Adipose tissue (tissue), 3 donors: ENCODE measurements around the gene SLC45A2. TPM values are rescaled to one million over a fixed set of nuclear protein-coding genes. Genes with fewer than 3 reads are reported as not detected.
"Not testable (repeated sequence)": the region's sequence is repeated elsewhere in the genome, so short reads cannot be mapped to it uniquely, and the experiment has no call there.

Experiments used
- H3K27ac ChIP-seq: one replicate; pipeline ENCODE4 v1.5.1; 2013; ENCODE audit warnings: low read depth, low read length
- WGBS, 3 donors: extraction: QIAGEN DNeasy Blood & Tissue Kit; methylation state at CpG; one replicate each; pipeline ENCODE4 v1.1.7; 2013; 5-methylcytosine and 5-hydroxymethylcytosine counted together
- polyA plus RNA-seq, 3 donors: library from polyadenylated mRNA; stranded (reverse); fragments of 200-250 nt; gene quantifications; one replicate each; pipeline ENCODE4 v1.2.3, GENCODE V29; 2013
- donor health status: healthy with polysubstance abuse.
- donor health status: Bipolar disorder and iron deficiency.
- donor health status: healthy.

Gene SLC45A2
- polyA plus RNA-seq, 3 donors, result 0.02 TPM; not detected in 2

DNA sequence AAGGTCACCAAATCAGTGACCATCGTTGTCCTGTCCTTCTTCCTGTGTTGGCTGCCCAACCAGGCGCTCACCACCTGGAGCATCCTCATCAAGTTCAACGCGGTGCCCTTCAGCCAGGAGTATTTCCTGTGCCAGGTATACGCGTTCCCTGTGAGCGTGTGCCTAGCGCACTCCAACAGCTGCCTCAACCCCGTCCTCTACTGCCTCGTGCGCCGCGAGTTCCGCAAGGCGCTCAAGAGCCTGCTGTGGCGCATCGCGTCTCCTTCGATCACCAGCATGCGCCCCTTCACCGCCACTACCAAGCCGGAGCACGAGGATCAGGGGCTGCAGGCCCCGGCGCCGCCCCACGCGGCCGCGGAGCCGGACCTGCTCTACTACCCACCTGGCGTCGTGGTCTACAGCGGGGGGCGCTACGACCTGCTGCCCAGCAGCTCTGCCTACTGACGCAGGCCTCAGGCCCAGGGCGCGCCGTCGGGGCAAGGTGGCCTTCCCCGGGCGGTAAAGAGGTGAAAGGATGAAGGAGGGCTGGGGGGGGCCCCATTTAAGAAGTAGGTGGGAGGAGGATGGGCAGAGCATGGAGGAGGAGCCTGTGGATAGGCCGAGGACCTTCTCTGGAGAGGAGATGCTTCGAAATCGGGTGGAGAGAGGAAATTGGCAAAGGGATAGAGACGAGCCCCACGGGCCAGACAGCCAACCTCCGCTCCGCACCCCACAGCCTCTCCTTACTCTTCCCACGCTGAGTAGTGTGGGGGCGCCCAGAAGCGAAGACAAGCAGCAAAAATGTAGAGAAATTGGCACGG, 46.6 kb downstream of the SLC45A2 start:
- H3K27ac ChIP-seq, result no peak overlapping the region
- 17 to 29% (median 21%) methylated on average over 54 of the region's 54 CpGs for WGBS, 3 donors

DNA sequence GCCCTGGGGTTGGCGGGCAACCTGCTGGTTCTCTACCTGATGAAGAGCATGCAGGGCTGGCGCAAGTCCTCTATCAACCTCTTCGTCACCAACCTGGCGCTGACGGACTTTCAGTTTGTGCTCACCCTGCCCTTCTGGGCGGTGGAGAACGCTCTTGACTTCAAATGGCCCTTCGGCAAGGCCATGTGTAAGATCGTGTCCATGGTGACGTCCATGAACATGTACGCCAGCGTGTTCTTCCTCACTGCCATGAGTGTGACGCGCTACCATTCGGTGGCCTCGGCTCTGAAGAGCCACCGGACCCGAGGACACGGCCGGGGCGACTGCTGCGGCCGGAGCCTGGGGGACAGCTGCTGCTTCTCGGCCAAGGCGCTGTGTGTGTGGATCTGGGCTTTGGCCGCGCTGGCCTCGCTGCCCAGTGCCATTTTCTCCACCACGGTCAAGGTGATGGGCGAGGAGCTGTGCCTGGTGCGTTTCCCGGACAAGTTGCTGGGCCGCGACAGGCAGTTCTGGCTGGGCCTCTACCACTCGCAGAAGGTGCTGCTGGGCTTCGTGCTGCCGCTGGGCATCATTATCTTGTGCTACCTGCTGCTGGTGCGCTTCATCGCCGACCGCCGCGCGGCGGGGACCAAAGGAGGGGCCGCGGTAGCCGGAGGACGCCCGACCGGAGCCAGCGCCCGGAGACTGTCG, 47.3 kb downstream of the SLC45A2 start:
- H3K27ac ChIP-seq, result no peak overlapping the region
- 26 to 45% (median 39%) methylated on average over 54 of the region's 54 CpGs for WGBS, 3 donors

DNA sequence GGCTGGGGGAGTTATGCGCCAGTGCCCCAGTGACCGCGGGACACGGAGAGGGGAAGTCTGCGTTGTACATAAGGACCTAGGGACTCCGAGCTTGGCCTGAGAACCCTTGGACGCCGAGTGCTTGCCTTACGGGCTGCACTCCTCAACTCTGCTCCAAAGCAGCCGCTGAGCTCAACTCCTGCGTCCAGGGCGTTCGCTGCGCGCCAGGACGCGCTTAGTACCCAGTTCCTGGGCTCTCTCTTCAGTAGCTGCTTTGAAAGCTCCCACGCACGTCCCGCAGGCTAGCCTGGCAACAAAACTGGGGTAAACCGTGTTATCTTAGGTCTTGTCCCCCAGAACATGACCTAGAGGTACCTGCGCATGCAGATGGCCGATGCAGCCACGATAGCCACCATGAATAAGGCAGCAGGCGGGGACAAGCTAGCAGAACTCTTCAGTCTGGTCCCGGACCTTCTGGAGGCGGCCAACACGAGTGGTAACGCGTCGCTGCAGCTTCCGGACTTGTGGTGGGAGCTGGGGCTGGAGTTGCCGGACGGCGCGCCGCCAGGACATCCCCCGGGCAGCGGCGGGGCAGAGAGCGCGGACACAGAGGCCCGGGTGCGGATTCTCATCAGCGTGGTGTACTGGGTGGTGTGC, 48.0 kb downstream of the SLC45A2 start, which contains the start of gene RXFP3:
Gene RXFP3, plus strand, starts transcription at position 6 of the 636 bp plus-strand sequence. Its CDS starts 355 bp downstream, at position 361.
- 5 to 10% (median 9%) methylated on average over 45 of the region's 45 CpGs for WGBS, 3 donors
- H3K27ac ChIP-seq, result no peak within 1 kb of the TSS

DNA sequence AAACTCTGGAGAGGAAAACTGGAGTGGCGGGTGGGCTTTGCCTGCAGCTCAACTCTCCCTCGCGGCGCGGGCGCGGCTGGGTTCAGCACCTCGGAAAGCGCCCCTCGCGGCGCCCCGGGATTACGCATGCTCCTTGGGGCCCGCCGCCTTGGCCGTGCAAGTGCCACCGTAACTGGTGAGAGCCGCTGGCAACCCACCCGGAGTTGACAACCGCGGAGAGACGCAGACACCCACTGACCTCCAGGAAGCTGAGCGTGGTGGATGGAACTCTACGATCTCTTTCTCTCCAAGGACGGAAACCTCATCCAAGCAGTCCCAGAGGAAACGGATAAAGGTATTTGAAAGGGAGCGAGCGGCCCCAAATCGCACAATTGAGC, 48.5 kb downstream of the SLC45A2 start:
- WGBS, 3 donors, result 1 to 2% (median 2%) methylated on average over 30 of the region's 30 CpGs
- H3K27ac ChIP-seq, result no peak overlapping the region

DNA sequence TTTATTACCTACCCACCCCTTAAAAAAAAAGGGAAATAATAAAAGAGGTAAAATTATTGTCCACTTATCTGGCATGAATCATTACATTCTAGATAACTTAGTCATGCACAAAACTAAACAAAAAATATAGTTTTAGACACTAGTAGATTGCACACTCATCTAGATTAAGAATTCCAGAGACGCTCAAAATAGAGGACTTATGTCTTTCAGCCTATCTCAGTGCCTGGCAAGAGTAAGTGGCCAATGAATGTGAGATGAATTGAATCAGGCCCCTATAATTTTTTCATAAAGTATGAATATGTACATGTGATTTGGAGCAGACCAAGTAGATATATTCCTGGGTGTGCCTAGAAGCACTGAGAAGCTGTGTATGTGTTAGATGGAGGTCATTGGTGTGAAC, 50.3 kb downstream of the SLC45A2 start:
- WGBS, 3 donors, result 64 to 86% (median 81%) methylated on average over 1 of the region's 1 CpG
- no peak overlapping the region for H3K27ac ChIP-seq

DNA sequence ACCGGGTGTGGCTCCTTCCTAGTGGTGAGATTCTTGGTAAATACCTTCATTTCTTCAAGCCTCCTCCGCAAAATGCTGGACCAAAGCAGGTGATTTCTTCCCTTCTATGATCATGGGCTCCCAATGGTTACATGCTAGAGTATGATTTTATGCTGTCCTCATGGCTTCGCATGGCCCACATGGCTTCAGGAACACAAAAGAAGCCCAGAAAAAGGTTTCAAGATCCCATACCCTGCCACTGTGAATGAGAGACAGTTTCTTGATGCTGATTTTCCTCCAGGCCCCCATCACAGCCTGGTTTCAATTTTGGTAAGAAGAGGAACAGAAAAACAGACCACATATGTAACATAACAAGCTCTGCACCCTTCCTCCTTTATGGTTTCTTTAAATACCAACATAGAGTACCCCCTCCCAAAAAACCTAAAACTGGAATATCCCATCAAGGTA, 50.7 kb downstream of the SLC45A2 start:
- H3K27ac ChIP-seq, result no peak overlapping the region
- WGBS, 3 donors, result 83 to 91% (median 88%) methylated on average over 3 of the region's 3 CpGs

DNA sequence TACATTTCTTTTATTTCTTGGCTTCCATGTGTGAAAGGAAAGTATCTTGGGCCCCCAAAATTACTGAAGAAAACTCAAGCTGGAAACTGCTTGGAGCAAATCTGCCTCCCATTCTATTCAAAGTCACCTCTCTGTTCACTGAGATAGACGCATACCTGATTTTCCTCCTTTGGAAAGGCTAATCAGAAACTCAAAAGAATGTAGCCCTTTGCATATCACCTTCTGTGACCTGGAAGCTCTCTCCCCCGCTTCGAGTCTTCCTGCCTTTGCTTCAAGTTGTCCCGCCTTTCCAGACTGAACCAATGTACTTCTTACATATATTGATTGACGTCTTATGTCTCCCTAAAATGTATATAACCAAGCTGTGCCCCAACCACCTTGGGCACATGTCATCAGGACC, 53.4 kb downstream of the SLC45A2 start:
- 58 to 85% (median 83%) methylated on average over 5 of the region's 5 CpGs for WGBS, 3 donors
- H3K27ac ChIP-seq, result no peak overlapping the region

DNA sequence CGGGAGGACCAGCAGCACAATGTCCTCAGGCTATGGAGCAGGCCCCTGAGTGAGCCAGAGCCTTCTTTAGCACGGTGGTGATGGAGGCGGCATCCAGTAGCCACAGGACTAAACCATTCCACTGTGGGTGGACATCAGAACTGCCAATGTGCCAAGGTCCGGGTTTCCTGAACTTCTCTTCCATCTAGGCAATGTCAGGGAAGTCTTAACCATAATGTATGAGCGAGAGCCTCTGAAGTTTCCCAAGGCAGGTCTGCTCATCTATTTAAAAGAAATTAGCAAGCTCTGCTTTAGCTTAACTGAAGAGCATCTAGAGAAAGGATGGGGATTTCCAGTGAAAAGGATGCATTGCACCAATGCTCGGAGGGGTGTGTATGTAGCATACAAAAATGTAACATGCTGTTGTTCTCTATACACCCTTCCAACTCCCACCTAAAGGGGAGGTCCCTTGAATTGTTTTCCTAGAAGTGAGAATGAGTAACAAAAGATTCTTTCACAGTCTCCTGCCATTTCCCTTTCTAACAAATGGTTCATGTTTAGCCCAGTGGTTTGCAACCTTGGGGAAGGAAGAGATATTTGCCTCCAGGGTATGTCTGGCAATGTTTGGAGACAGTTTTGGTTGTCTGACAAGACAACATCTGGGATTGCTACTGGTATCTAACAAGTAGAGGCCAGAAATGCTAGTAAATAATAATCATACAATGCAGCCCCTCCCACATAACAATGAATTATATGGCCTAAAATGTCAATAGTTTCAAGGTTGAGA, 54.4 kb downstream of the SLC45A2 start:
- no peak overlapping the region for H3K27ac ChIP-seq
- WGBS, 3 donors, result 78 to 91% (median 88%) methylated on average over 6 of the region's 6 CpGs

DNA sequence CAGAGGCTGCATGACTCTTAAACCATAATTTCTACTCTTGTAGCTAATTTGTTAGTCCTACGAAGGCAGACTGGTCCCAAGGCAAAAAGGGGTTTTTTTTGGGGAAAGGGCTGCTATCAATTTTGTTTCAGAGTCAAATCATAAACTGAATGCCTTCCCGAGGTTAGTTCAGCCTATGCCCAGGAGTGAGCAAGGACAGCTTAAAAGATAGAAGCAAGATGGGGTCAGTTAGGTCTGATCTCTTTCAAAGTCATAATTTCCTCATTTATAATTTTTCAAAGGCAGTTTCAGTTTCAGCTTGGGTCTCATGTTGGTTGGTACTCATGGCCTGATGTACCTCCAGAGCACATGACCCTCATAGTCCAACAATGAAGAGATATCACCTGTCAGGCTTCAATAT, 56.2 kb downstream of the SLC45A2 start:
- no peak overlapping the region for H3K27ac ChIP-seq
- WGBS, 3 donors, result 61 to 77% (median 73%) methylated on average over 2 of the region's 2 CpGs

DNA sequence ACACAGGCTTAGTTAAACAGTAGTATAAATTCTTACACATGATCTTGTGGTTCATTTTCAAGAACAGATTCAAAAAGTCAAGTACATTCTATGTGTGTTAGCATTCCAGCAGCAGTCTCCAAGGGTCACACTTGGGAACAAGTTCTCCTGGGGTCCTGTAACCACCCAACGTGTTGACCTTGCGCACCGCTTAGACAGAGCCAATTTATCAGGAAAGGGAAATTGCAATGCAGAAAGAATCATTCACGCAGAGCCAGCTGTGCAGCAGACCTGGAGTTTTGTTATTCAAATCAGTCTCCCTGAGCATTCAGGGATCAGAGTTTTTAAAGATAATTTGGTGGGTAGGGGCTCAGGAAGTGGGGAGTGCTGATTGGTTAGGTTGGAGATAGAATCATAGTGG, 56.8 kb downstream of the SLC45A2 start:
- 33 to 68% (median 58%) methylated on average over 4 of the region's 4 CpGs for WGBS, 3 donors
- H3K27ac ChIP-seq, result no peak overlapping the region

DNA sequence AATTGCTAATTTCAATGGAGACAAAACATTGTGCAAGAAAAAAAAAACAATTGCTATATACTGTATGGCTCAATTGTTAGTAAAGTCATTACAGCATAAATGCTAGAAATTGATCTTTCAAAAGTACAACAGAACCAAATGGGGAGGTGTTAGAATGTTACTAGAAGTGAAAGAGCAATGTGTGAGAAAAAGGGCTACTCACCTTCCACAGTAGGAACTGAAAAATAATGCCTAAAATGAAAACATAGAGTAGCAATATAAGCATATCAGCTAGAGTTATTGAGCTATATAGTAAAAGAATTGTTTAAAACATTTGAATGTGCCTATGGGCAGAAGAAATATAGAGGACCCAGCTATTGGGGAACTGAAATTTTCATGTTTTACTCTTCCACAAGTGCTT, 59.2 kb downstream of the SLC45A2 start:
- H3K27ac ChIP-seq, result no peak overlapping the region

DNA sequence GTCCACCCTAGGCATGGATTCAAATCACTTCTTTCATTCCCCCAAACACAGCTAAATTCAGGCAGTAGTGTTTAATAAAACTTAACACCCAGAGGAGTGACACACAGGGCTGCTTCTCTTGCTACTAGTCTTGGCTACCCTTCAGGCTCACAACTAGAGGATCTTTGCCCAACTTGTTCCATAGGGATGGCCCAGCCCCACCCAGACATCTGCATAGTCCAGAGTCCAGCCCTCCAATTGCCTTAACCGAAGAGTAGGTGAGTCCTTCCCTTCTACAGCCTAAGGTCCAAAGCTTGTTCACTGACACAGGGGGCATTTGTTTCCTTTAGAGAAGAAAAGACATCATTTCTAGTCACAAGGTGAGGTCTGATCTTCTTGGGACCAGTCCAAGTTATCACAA, 63.5 kb downstream of the SLC45A2 start:
- H3K27ac ChIP-seq, result no peak overlapping the region
- WGBS, 3 donors, result 77 to 92% (median 84%) methylated on average over 1 of the region's 1 CpG

DNA sequence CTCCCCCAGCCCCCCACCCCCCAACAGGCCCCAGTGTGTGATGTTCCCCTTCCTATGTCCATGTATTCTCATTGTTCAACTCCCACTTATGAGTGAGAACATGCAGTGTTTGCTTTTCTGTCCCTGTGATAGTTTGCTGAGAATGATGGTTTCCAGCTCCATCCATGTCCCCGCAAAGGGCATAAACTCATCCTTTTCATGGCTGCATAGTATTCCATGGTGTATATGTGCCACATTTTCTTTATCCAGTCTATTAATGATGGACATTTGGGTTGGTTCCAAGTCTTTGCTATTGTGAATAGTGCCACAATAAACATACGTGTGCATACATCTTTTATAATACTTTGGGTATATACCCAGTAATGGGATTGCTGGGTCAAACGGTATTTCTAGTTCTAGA, 69.6 kb downstream of the SLC45A2 start:
- WGBS, 3 donors, result 91 to 94% (median 94%) methylated on average over 3 of the region's 3 CpGs
- H3K27ac ChIP-seq, result not testable (repeated sequence)

DNA sequence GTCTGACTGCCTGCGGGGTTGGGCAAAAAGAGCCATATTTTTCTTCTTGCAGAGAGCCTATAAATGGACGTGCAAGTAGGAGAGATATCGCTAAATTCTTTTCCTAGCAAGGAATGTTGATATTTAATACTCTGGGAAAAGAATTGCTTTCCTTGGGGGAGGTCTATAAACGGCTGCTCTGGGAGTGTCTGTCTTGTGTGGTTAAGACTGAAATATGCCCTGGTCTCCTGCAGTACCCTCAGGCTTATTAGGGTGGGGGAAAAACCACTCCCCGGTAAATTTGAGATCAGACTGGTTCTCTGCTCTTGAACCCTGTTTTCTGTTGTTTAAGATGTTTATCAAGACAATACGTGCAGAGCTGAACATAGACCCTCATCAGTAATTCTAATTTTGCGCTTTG, 78.2 kb downstream of the SLC45A2 start:
- WGBS, 3 donors, result 76 to 88% (median 83%) methylated on average over 7 of the region's 7 CpGs

DNA sequence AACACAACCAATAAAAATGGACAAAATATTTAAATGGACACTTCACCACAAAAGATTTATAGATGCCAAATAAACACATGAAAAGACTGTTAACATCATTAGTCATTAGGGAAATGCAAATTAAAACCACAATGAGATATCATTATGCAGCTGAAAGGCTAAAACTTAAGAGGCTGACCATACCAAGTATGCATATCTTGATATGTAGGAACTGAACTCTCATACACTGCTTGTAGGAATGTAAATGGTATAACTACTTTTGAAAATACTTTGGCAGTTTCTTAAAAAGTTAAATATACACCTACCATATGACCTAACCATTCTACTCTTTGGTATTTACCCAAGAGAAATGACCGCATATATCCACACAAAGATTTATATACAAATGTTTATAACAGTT, 79.1 kb downstream of the SLC45A2 start:
- no peak overlapping the region for H3K27ac ChIP-seq
- 85 to 93% (median 90%) methylated on average over 1 of the region's 1 CpG for WGBS, 3 donors

More for the DNA sequence above, 78.2 kb downstream of the SLC45A2 start:
- H3K27ac ChIP-seq, result not testable (repeated sequence)

DNA sequence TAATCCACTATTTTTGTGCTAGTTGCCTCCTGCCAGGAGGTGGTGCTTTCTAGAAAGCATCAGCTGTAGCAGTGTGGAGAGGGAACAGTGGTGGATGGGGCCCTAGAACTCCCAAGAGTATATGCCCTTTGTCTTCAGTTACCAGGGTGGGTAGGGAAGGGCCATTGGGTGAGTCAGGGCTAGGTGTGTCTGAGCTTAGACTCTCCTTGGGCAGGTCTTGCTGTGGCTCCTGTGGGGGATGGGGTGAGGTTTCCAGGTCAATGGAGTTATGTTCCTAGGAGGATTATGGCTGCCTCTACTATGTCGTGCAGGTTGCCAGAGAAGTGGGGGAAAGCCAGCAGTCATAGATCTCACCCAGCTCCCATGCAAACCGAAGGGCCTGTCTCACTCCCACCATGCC, 81.4 kb downstream of the SLC45A2 start:
- WGBS, 3 donors, result 74 to 84% (median 78%) methylated on average over 2 of the region's 2 CpGs

DNA sequence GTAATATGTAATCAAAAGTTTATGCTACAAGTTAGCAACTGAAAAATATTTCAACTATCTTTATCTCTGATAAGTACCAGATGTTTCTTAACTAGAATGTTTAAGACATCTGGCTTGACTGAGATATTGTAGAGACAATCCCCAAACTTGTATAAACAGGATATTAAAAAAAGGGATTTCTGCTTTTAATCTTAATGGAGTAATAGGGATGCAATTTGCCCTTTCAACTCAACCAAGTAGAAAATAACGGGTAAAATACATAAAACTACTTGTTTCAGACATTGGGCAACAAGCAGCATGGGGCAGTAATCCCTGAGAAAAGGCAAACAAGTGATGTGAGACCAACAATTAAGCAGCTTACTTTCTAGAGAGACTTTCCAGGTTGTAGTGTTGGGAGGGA, 83.3 kb downstream of the SLC45A2 start:
- WGBS, 3 donors, result 33 to 51% (median 50%) methylated on average over 1 of the region's 1 CpG
- no peak overlapping the region for H3K27ac ChIP-seq

More for the DNA sequence above, 81.4 kb downstream of the SLC45A2 start:
- no peak overlapping the region for H3K27ac ChIP-seq
